ENCODE measurements around the gene OSBPL9. TPM values are rescaled to one million over a fixed set of nuclear protein-coding genes. Genes with fewer than 3 reads are reported as not detected.
"Not testable (repeated sequence)": the region's sequence is repeated elsewhere in the genome, so short reads cannot be mapped to it uniquely, and the experiment has no call there.

OSBPL9 gene
- polyA plus RNA-seq, 1 donor from 2014 or later = 54.8 TPM

DNA sequence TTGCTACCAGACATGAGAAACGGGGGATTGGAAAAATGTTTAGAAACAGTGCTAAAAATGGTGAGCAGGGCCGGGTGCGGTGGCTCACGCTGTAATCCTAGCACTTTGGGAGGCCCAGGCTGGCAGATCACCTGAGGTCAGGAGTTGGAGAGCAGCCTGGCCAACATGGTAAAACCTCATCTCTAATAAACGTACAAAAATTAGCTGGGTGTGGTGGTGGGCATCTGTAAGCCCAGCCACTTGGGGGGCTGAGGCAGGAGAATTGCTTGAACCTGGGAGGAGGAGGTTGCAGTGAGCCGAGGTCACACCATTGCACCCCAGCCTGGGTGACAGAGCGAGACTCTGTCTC, 116.5 kb downstream of the OSBPL9 start:
- H3K27me3 Mint-ChIP-seq, H3K36me3 Mint-ChIP-seq, H3K9me3 Mint-ChIP-seq: not testable (repeated sequence)
- H3K4me3 Mint-ChIP-seq = peak overlapping the region in 2 of 4 donors; percentile 33 to 84
- peak overlapping the region in 1 of 3 donors; percentile 8 for H3K27ac Mint-ChIP-seq
- H3K4me1 Mint-ChIP-seq = peaks cover 44 to 56% (median 49%) of the 10 kb centered on the region in 3 donors

GRCh38 chr1:51733793-51734522, 117.1 kb downstream of the OSBPL9 start:
- no peaks in the 10 kb centered on the region for H3K36me3 Mint-ChIP-seq
- H3K9me3 Mint-ChIP-seq = no peaks in the 10 kb centered on the region
- H3K27me3 Mint-ChIP-seq = no peaks in the 10 kb centered on the region
- H3K27ac Mint-ChIP-seq = no peak overlapping the region
- peaks cover 43 to 50% (median 44%) of the 10 kb centered on the region in 3 donors for H3K4me1 Mint-ChIP-seq
- no peak overlapping the region for H3K4me3 Mint-ChIP-seq

GRCh38 chr1:51734896-51735745, 118.2 kb downstream of the OSBPL9 start:
- Mint-ChIP-seq H3K36me3 (no peaks in the 10 kb centered on the region), H3K27ac (no peak overlapping the region), H3K4me1 (peaks cover 46 to 50% (median 49%) of the 10 kb centered on the region in 3 donors), H3K27me3 (no peaks in the 10 kb centered on the region), H3K9me3 (no peaks in the 10 kb centered on the region), H3K4me3 (peak overlapping the region in 3 of 4 donors; percentile 22 to 74 (median 44))

DNA sequence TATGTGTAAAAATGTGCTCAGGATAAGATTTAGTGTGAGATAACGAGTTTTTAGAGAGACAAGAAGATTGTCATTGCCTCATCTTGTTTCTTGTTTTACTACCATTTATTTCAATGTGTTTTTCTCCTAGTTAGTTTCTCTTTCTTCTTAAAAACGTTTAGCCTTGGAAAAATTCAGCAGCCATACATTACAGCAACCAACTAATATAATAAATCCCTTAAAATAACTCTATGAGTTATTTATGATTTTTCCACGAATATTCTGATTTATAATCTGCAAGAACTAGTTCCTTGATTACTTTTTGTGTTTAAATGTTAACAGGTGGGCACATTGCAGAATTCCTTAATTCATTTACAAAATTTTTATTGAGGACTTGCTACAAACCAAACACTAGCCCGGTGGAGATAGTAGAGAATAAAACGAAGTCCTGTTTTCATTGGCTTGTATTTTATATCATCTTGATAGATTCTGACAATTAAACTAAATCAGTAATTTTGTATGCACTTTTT, 118.9 kb downstream of the OSBPL9 start:
- no peaks in the 10 kb centered on the region for H3K9me3 Mint-ChIP-seq
- H3K27ac Mint-ChIP-seq = no peak overlapping the region
- H3K36me3 Mint-ChIP-seq = no peaks in the 10 kb centered on the region
- peaks cover 42 to 48% (median 47%) of the 10 kb centered on the region in 3 donors for H3K4me1 Mint-ChIP-seq
- H3K4me3 Mint-ChIP-seq = peak overlapping the region in 2 of 4 donors; percentile 22 to 44
- H3K27me3 Mint-ChIP-seq = no peaks in the 10 kb centered on the region

- no peak overlapping the region for H3K4me3 Mint-ChIP-seq
- no peaks in the 10 kb centered on the region for H3K9me3 Mint-ChIP-seq
- no peak overlapping the region for H3K27ac Mint-ChIP-seq
- H3K4me1 Mint-ChIP-seq = peaks cover 36 to 52% (median 46%) of the 10 kb centered on the region in 3 donors
- H3K36me3 Mint-ChIP-seq = no peaks in the 10 kb centered on the region
- H3K27me3 Mint-ChIP-seq = no peaks in the 10 kb centered on the region
These were observed 119.8 kb downstream of the OSBPL9 start for GRCh38 chr1:51736702-51737101.

GRCh38 chr1:51738681-51739080, 121.8 kb downstream of the OSBPL9 start:
- no peak overlapping the region for H3K27ac Mint-ChIP-seq

DNA sequence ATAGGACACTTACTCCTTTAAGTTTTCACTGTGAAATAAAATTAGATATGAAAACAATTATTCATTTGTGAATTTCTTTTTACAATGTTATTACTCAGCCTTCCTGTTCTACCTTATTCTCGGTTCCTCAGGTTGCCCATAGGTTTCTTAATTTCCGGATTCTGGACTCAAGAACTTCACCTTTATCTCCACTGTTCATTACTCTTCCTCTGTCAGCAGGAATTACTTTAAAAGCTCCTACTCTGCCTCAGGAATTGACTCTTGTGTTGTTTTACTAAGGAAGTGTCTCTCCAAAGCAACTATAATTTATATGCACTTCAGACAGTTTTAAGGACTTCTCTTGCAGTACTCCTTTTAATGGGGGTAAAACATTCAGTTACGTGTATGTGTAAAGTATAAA, 123.8 kb downstream of the OSBPL9 start:
- peak overlapping the region in 1 of 4 donors; percentile 47 for H3K4me3 Mint-ChIP-seq
- H3K36me3 Mint-ChIP-seq = peaks cover 6% of the 10 kb centered on the region
- no peak overlapping the region for H3K27ac Mint-ChIP-seq
- no peaks in the 10 kb centered on the region for H3K27me3 Mint-ChIP-seq
- peaks cover 20 to 39% (median 38%) of the 10 kb centered on the region in 3 donors for H3K4me1 Mint-ChIP-seq
- H3K9me3 Mint-ChIP-seq = no peaks in the 10 kb centered on the region

More at GRCh38 chr1:51738681-51739080, 121.8 kb downstream of the OSBPL9 start:
- peaks cover 25 to 49% (median 42%) of the 10 kb centered on the region in 3 donors for H3K4me1 Mint-ChIP-seq
- no peaks in the 10 kb centered on the region for H3K27me3 Mint-ChIP-seq
- peaks cover 2% of the 10 kb centered on the region for H3K36me3 Mint-ChIP-seq
- no peak overlapping the region for H3K4me3 Mint-ChIP-seq
- H3K9me3 Mint-ChIP-seq = no peaks in the 10 kb centered on the region

DNA sequence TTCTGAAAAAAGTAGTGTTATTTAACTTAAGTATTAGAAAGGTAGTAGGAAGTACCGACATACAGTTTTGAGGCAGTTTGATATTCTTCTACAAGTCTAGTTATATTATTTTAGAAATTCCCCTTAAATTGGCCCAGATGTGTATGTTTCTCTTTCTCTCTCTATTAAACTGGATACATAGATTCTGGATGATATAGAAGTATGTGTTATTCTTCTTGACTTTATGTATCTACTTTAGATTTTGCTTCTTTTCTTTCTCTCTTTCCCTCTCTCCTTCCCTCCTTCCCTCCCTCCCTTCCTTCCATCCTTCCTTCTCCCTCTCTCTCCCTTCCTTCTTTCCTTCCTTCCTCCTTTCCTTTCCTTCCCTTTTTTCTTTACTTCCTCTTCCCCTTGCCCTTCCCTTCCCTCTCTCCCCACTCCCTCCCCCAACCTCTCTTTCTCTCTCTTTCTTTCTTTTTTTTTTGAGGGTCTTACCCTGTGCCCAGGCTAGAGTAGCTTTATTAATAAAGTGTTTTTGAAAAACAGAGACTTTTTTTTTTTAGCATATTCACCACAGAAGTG, 124.3 kb downstream of the OSBPL9 start:
- H3K4me1 Mint-ChIP-seq = peaks cover 19 to 34% (median 33%) of the 10 kb centered on the region in 3 donors
- H3K27ac Mint-ChIP-seq = no peak overlapping the region
- peak overlapping the region in 1 of 4 donors; percentile 28 for H3K4me3 Mint-ChIP-seq
- H3K27me3 Mint-ChIP-seq = no peaks in the 10 kb centered on the region
- peaks cover 7% of the 10 kb centered on the region for H3K36me3 Mint-ChIP-seq
- no peaks in the 10 kb centered on the region for H3K9me3 Mint-ChIP-seq

GRCh38 chr1:51744506-51745303, 127.8 kb downstream of the OSBPL9 start:
- peaks cover 13 to 25% (median 21%) of the 10 kb centered on the region in 3 donors for H3K4me1 Mint-ChIP-seq
- no peaks in the 10 kb centered on the region for H3K9me3 Mint-ChIP-seq
- peaks cover 14% of the 10 kb centered on the region for H3K36me3 Mint-ChIP-seq
- H3K4me3 Mint-ChIP-seq = no peak overlapping the region
- H3K27me3 Mint-ChIP-seq = no peaks in the 10 kb centered on the region
- H3K27ac Mint-ChIP-seq = peak overlapping the region in 2 of 3 donors; percentile 54 to 60

GRCh38 chr1:51745304-51745570, 128.3 kb downstream of the OSBPL9 start:
- H3K4me1 Mint-ChIP-seq = peaks cover 10 to 22% (median 17%) of the 10 kb centered on the region in 3 donors

DNA sequence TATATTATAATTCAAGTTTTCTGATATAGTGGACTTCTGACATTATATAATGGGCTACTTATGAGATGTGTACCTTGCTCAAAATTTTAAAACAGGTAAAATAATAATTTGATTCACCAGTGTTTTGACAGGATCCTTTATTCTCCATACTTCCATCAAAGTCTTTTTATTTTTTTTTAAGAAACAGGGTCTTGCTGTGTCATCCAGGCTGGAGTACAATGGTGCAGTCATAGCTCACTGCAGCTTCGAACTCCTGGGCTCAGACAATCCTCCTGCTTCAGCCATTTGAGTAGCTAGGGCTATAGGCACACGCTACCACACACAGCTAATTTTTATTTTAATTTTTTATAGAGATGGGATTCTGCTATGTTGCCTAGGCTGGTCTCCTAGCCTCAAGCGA, 132.3 kb downstream of the OSBPL9 start:
- peaks cover 23% of the 10 kb centered on the region for H3K36me3 Mint-ChIP-seq

More at GRCh38 chr1:51745304-51745570, 128.3 kb downstream of the OSBPL9 start:
- no peak overlapping the region for H3K4me3 Mint-ChIP-seq
- H3K27me3 Mint-ChIP-seq = no peaks in the 10 kb centered on the region
- peak overlapping the region in 2 of 3 donors; percentile 54 to 60 for H3K27ac Mint-ChIP-seq
- H3K36me3 Mint-ChIP-seq = peaks cover 14% of the 10 kb centered on the region
- H3K9me3 Mint-ChIP-seq = no peaks in the 10 kb centered on the region

GRCh38 chr1:51750218-51750617, 133.3 kb downstream of the OSBPL9 start:
- H3K4me1 Mint-ChIP-seq = no peaks in the 10 kb centered on the region
- peaks cover 0 to 9% (median 0%) of the 10 kb centered on the region in 3 donors for H3K9me3 Mint-ChIP-seq
- peaks cover 23% of the 10 kb centered on the region for H3K36me3 Mint-ChIP-seq
- no peak overlapping the region for H3K4me3 Mint-ChIP-seq
- H3K27ac Mint-ChIP-seq = no peak overlapping the region
- H3K27me3 Mint-ChIP-seq = no peaks in the 10 kb centered on the region

More for the DNA sequence above, 132.3 kb downstream of the OSBPL9 start:
- Mint-ChIP-seq H3K27me3 (no peaks in the 10 kb centered on the region), H3K27ac (no peak overlapping the region), H3K4me1 (peaks cover 0 to 10% (median 6%) of the 10 kb centered on the region in 3 donors), H3K9me3 (peaks cover 0 to 9% (median 0%) of the 10 kb centered on the region in 3 donors), H3K4me3 (no peak overlapping the region)

DNA sequence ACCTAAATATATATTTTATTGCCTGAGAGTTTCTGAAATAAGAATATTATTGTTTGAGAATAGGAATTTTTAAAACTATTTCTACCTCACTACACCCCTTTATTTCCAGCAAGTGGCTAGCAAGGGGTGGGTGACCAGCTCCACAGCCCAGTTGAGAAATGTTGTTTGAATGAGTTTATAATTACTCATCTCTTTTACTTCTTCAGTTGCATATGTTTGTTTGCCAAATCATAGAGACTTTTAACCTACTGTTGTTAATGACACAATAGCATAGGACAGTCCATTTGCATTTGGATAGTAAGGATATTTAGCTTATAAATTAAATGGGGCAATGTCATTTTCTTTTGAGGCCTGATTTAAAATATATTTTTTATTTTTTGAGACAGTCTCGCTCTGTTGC, 133.8 kb downstream of the OSBPL9 start:
- no peaks in the 10 kb centered on the region for H3K27me3 Mint-ChIP-seq
- peaks cover 0 to 9% (median 0%) of the 10 kb centered on the region in 3 donors for H3K9me3 Mint-ChIP-seq

More for the DNA sequence above, 133.8 kb downstream of the OSBPL9 start:
- Mint-ChIP-seq H3K4me1 (no peaks in the 10 kb centered on the region), H3K36me3 (peaks cover 27% of the 10 kb centered on the region), H3K27ac (no peak overlapping the region), H3K4me3 (no peak overlapping the region)
